ENCODE results near the gene IGFBP6. TPM values are rescaled to one million over a fixed set of nuclear protein-coding genes. Genes with fewer than 3 reads are reported as not detected.

IGFBP6 gene
- total RNA-seq, 1 donor from 2014 or later: 20.8 TPM

DNA sequence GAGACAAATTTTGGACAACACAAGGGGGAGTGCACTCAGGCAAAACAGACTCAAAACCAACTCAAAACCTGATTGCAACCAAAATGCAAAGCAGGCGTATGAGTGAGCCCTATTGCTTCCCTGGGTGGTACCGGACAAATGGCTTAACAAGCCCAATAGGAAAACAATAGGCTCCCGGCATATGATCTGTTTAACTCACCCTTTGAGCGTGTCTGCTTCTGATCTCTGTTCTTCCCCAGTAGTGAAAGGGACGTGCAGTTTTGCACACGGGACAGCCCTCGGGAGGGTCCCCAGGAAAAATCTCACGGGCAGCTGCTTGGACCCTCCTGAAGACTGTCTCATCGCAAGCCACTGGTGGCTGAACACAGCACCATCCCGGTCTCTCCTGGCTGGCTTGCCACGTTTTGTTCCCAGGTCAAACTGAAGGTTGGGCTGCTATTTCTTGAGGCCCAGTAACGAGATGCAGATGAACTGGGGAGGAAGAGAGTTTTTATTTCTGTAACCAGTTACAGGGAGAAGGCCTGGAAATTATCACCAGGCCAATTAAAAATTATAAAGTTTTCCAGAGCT, 15.8 kb downstream of the IGFBP6 start:
- H3K36me3 ChIP-seq (ENCODE audit: insufficient read depth, low read length): no peaks in the 10 kb centered on the region
- H4K20me1 ChIP-seq (ENCODE audit: insufficient read depth, low read length): no peaks in the 10 kb centered on the region
- no peak for DNase-seq (ENCODE audit: low read depth)
- no peaks in the 10 kb centered on the region for H3K79me2 ChIP-seq (ENCODE audit: insufficient read depth, low read length)
- H2AFZ ChIP-seq (ENCODE audit: low read depth, low read length): no peak overlapping the region
- no peak for FAIRE-seq
- Mint-ChIP-seq H3K9me3 (ENCODE audit: unreplicated experiment) (no peaks in the 10 kb centered on the region), H3K27me3 (ENCODE audit: low read depth, unreplicated experiment) (peaks cover 3% of the 10 kb centered on the region), H3K27ac (ENCODE audit: unreplicated experiment) (no peak overlapping the region), H3K36me3 (ENCODE audit: low read depth, unreplicated experiment) (no peaks in the 10 kb centered on the region), H3K4me3 (ENCODE audit: unreplicated experiment) (no peak overlapping the region), H3K4me1 (ENCODE audit: low read depth, unreplicated experiment) (no peaks in the 10 kb centered on the region)
- no peak overlapping the region for H3K4me3 ChIP-seq (ENCODE audit: insufficient read depth, low read depth, low read length)
- H3K27ac ChIP-seq (ENCODE audit: low read depth, low read length): no peak overlapping the region
- H3K4me2 ChIP-seq (ENCODE audit: low read length): no peak overlapping the region
- H3K4me1 ChIP-seq (ENCODE audit: insufficient read depth, low read length): no peaks in the 10 kb centered on the region
- no peaks in the 10 kb centered on the region for H3K27me3 ChIP-seq (ENCODE audit: insufficient read depth, low read length)
- H3K9ac ChIP-seq (ENCODE audit: low read length): no peak overlapping the region
- TF ChIP-seq CTCF (IDR thresholded peaks at IDR 0.05; ENCODE audit: insufficient read depth, low read depth, low read length) (no peak), EZH2 (IDR thresholded peaks at IDR 0.05; ENCODE audit: insufficient read depth, low read length) (no peak)
- no peaks in the 10 kb centered on the region for H3K9me3 ChIP-seq (ENCODE audit: insufficient read depth, low read depth, low read length)

- no peak overlapping the region for H3K4me3 ChIP-seq (ENCODE audit: insufficient read depth, low read depth, low read length)
- no peaks in the 10 kb centered on the region for H3K4me1 ChIP-seq (ENCODE audit: insufficient read depth, low read length)
- H3K27me3 Mint-ChIP-seq (ENCODE audit: low read depth, unreplicated experiment): peaks cover 9% of the 10 kb centered on the region
- H2AFZ ChIP-seq (ENCODE audit: low read depth, low read length): no peak overlapping the region
- H3K27ac Mint-ChIP-seq (ENCODE audit: unreplicated experiment): no peak overlapping the region
- no peak overlapping the region for H3K4me3 Mint-ChIP-seq (ENCODE audit: unreplicated experiment)
- H3K9me3 ChIP-seq (ENCODE audit: insufficient read depth, low read depth, low read length): no peaks in the 10 kb centered on the region
- H3K9me3 Mint-ChIP-seq (ENCODE audit: unreplicated experiment): no peaks in the 10 kb centered on the region
- H3K27ac ChIP-seq (ENCODE audit: low read depth, low read length): no peak overlapping the region
- no peak overlapping the region for H3K4me2 ChIP-seq (ENCODE audit: low read length)
- FAIRE-seq (no peak), DNase-seq (ENCODE audit: low read depth) (no peak)
- peaks cover 2% of the 10 kb centered on the region for H3K36me3 Mint-ChIP-seq (ENCODE audit: low read depth, unreplicated experiment)
- H3K27me3 ChIP-seq (ENCODE audit: insufficient read depth, low read length): no peaks in the 10 kb centered on the region
- H4K20me1 ChIP-seq (ENCODE audit: insufficient read depth, low read length): no peaks in the 10 kb centered on the region
- TF ChIP-seq EZH2 (IDR thresholded peaks at IDR 0.05; ENCODE audit: insufficient read depth, low read length) (no peak), CTCF (IDR thresholded peaks at IDR 0.05; ENCODE audit: insufficient read depth, low read depth, low read length) (no peak)
- H3K4me1 Mint-ChIP-seq (ENCODE audit: low read depth, unreplicated experiment): no peaks in the 10 kb centered on the region
- no peaks in the 10 kb centered on the region for H3K79me2 ChIP-seq (ENCODE audit: insufficient read depth, low read length)
- H3K36me3 ChIP-seq (ENCODE audit: insufficient read depth, low read length): no peaks in the 10 kb centered on the region
- H3K9ac ChIP-seq (ENCODE audit: low read length): no peak overlapping the region
Measured at GRCh38 chr12:53113951-53114350, 16.5 kb downstream of the IGFBP6 start.

- Histone ChIP-seq H3K36me3 (ENCODE audit: insufficient read depth, low read length) (no peaks in the 10 kb centered on the region), H3K79me2 (ENCODE audit: insufficient read depth, low read length) (no peaks in the 10 kb centered on the region), H3K4me3 (ENCODE audit: insufficient read depth, low read depth, low read length) (no peak overlapping the region), H2AFZ (ENCODE audit: low read depth, low read length) (no peak overlapping the region), H3K27ac (ENCODE audit: low read depth, low read length) (no peak overlapping the region), H3K9ac (ENCODE audit: low read length) (no peak overlapping the region), H3K9me3 (ENCODE audit: insufficient read depth, low read depth, low read length) (no peaks in the 10 kb centered on the region), H3K27me3 (ENCODE audit: insufficient read depth, low read length) (no peaks in the 10 kb centered on the region), H4K20me1 (ENCODE audit: insufficient read depth, low read length) (no peaks in the 10 kb centered on the region), H3K4me2 (ENCODE audit: low read length) (no peak overlapping the region), H3K4me1 (ENCODE audit: insufficient read depth, low read length) (no peaks in the 10 kb centered on the region)
- DNase-seq (ENCODE audit: low read depth) (no peak), FAIRE-seq (no peak)
- Mint-ChIP-seq H3K36me3 (ENCODE audit: low read depth, unreplicated experiment) (peaks cover 2% of the 10 kb centered on the region), H3K9me3 (ENCODE audit: unreplicated experiment) (no peaks in the 10 kb centered on the region), H3K27ac (ENCODE audit: unreplicated experiment) (no peak overlapping the region), H3K27me3 (ENCODE audit: low read depth, unreplicated experiment) (peaks cover 19% of the 10 kb centered on the region), H3K4me3 (ENCODE audit: unreplicated experiment) (no peak overlapping the region), H3K4me1 (ENCODE audit: low read depth, unreplicated experiment) (no peaks in the 10 kb centered on the region)
- TF ChIP-seq EZH2 (IDR thresholded peaks at IDR 0.05; ENCODE audit: insufficient read depth, low read length) (no peak), CTCF (IDR thresholded peaks at IDR 0.05; ENCODE audit: insufficient read depth, low read depth, low read length) (no peak)
Measured at GRCh38 chr12:53115112-53115890, 17.8 kb downstream of the IGFBP6 start.

Data from astrocyte (in vitro differentiated cells and primary cell).